C4-2B (cell line): ENCODE data around the gene REC114.

ENCODE experiments used
- CTCF ChIP-seq: fragments of 450-650 bp; conservative IDR thresholded peaks from 2 replicates; pipeline ENCODE4 v1.5.1; 2017; ENCODE audit warnings: mild to moderate bottlenecking
- ZFX ChIP-seq: fragments of 450-650 bp; IDR thresholded peaks from 2 replicates; pipeline ENCODE4 v1.6.1; 2017

- TF ChIP-seq CTCF (no peak), ZFX (no peak)
Measured at GRCh38 chr15:73597036-73597638, 154.2 kb downstream of the REC114 start.
